Neural cell (in vitro differentiated cells): ENCODE measurements around the gene PLCB1.

Source experiments
- EP300 ChIP-seq: fragments of 450-650 bp; conservative IDR thresholded peaks from 2 replicates; pipeline ENCODE4 v1.6.1; 2014; ENCODE audit warnings: antibody characterized with exemption, mild to moderate bottlenecking, moderate library complexity; ENCODE audit not compliant: poor library complexity, severe bottlenecking
- EZH2 ChIP-seq: fragments of 200-600, 300-800 bp; shearing (Covaris generic), sonication (generic); IDR thresholded peaks from 2 replicates; pipeline ENCODE4 v1.6.1; 2014; ENCODE audit warnings: antibody characterized with exemption, low read length, borderline replicate concordance, mild to moderate bottlenecking; ENCODE audit not compliant: insufficient read depth, poor library complexity, severe bottlenecking
- MXI1 ChIP-seq: fragments of 450-650 bp; conservative IDR thresholded peaks from 2 replicates; pipeline ENCODE4 v1.6.1; 2014; ENCODE audit warnings: antibody characterized with exemption, mild to moderate bottlenecking; ENCODE audit not compliant: poor library complexity, severe bottlenecking
- POLR2AphosphoS5 ChIP-seq: IDR thresholded peaks from 2 replicates; pipeline ENCODE4 v1.6.1; 2012
- RAD21 ChIP-seq: fragments of 450-650 bp; conservative IDR thresholded peaks from 2 replicates; pipeline ENCODE4 v1.6.1; 2014; ENCODE audit warnings: antibody characterized with exemption, mild to moderate bottlenecking, moderate library complexity
- SMC3 ChIP-seq: fragments of 450-650 bp; conservative IDR thresholded peaks from 2 replicates; pipeline ENCODE4 v1.6.1; 2014; ENCODE audit warnings: antibody characterized with exemption, mild to moderate bottlenecking, moderate library complexity; ENCODE audit not compliant: poor library complexity
- TAF1 ChIP-seq: IDR thresholded peaks from 2 replicates; pipeline ENCODE4 v1.6.1; 2012; ENCODE audit warnings: low read depth
- TF ChIP-seq, protein P1 (sequence below): fragments of 450-650 bp; IDR thresholded peaks from 2 replicates; pipeline ENCODE4 v1.5.1; 2014; ENCODE audit warnings: antibody characterized with exemption, mild to moderate bottlenecking, moderate library complexity; ENCODE audit not compliant: poor library complexity, severe bottlenecking
- TF ChIP-seq, protein P2 (sequence below): IDR thresholded peaks from 2 replicates; pipeline ENCODE4 v1.6.1; 2012; ENCODE audit warnings: borderline replicate concordance

DNA sequence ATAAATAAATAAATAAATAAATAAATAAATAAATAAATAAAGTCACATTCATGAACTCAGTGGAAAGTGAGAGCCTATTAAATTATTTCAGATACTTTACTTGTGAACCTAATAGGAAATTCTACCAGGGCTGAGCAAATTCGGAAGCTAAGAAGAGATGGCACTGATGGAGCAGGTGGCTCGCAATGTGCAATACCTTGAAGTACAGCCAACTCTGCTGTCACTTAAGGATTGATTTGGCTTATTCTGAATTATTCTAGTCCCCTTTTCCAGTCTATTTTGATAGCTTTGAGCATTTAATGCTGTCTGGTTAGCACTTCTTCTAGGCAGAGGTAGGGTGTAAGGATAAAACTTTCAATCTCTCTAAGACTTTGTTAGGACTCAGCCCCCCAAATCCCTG, 541.0 kb downstream of the PLCB1 start:
- TF ChIP-seq, protein P1, sequence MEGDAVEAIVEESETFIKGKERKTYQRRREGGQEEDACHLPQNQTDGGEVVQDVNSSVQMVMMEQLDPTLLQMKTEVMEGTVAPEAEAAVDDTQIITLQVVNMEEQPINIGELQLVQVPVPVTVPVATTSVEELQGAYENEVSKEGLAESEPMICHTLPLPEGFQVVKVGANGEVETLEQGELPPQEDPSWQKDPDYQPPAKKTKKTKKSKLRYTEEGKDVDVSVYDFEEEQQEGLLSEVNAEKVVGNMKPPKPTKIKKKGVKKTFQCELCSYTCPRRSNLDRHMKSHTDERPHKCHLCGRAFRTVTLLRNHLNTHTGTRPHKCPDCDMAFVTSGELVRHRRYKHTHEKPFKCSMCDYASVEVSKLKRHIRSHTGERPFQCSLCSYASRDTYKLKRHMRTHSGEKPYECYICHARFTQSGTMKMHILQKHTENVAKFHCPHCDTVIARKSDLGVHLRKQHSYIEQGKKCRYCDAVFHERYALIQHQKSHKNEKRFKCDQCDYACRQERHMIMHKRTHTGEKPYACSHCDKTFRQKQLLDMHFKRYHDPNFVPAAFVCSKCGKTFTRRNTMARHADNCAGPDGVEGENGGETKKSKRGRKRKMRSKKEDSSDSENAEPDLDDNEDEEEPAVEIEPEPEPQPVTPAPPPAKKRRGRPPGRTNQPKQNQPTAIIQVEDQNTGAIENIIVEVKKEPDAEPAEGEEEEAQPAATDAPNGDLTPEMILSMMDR: no peak
- no peak for TF ChIP-seq EP300
- TF ChIP-seq POLR2AphosphoS5: no peak
- TF ChIP-seq TAF1: no peak
- TF ChIP-seq, protein P2, sequence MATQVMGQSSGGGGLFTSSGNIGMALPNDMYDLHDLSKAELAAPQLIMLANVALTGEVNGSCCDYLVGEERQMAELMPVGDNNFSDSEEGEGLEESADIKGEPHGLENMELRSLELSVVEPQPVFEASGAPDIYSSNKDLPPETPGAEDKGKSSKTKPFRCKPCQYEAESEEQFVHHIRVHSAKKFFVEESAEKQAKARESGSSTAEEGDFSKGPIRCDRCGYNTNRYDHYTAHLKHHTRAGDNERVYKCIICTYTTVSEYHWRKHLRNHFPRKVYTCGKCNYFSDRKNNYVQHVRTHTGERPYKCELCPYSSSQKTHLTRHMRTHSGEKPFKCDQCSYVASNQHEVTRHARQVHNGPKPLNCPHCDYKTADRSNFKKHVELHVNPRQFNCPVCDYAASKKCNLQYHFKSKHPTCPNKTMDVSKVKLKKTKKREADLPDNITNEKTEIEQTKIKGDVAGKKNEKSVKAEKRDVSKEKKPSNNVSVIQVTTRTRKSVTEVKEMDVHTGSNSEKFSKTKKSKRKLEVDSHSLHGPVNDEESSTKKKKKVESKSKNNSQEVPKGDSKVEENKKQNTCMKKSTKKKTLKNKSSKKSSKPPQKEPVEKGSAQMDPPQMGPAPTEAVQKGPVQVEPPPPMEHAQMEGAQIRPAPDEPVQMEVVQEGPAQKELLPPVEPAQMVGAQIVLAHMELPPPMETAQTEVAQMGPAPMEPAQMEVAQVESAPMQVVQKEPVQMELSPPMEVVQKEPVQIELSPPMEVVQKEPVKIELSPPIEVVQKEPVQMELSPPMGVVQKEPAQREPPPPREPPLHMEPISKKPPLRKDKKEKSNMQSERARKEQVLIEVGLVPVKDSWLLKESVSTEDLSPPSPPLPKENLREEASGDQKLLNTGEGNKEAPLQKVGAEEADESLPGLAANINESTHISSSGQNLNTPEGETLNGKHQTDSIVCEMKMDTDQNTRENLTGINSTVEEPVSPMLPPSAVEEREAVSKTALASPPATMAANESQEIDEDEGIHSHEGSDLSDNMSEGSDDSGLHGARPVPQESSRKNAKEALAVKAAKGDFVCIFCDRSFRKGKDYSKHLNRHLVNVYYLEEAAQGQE: no peak
- no peak for TF ChIP-seq MXI1
- TF ChIP-seq RAD21: no peak
- no peak for TF ChIP-seq SMC3
- no peak for TF ChIP-seq EZH2
